Kasumi-1 (cell line): Measurements from ENCODE around the gene DCST1.

Experiments
- DNase-seq, 2 experiments: peaks; one replicate each; lab custom pipeline; 2025; lab: John Stamatoyannopoulos, UW

Gene DCST1

GRCh38 chr1:155001675-155002463, 31.8 kb upstream of the DCST1 start:
- DNase-seq, result peak; percentile 98 to 99

- DNase-seq, result peak; percentile 85 to 88
Measured at GRCh38 chr1:155002464-155003226, 31.0 kb upstream of the DCST1 start, which contains the start of gene ZBTB7B. Gene ZBTB7B, plus strand, starts transcription at chr1:155002802. Its CDS starts 11,859 bp downstream, at chr1:155014661.

- peak in 1 of 2 experiments; percentile 32 for DNase-seq
Measured at GRCh38 chr1:155003227-155003765, 30.3 kb upstream of the DCST1 start.

GRCh38 chr1:155003766-155004351, 29.8 kb upstream of the DCST1 start:
- DNase-seq, result no peak

GRCh38 chr1:155004352-155005075, 29.1 kb upstream of the DCST1 start:
- no peak for DNase-seq

- no peak for DNase-seq
Measured at GRCh38 chr1:155005076-155006011, 28.3 kb upstream of the DCST1 start.

GRCh38 chr1:155006601-155007101, 27.0 kb upstream of the DCST1 start:
- DNase-seq, result peak; percentile 79 to 85

GRCh38 chr1:155007251-155007828, 26.3 kb upstream of the DCST1 start:
- DNase-seq, result no peak

- no peak for DNase-seq
Measured at GRCh38 chr1:155008015-155008941, 25.3 kb upstream of the DCST1 start.

GRCh38 chr1:155009221-155009711, 24.4 kb upstream of the DCST1 start:
- DNase-seq, result no peak

GRCh38 chr1:155009742-155010141, 23.9 kb upstream of the DCST1 start:
- no peak for DNase-seq

- DNase-seq, result peak; percentile 42 to 47
Measured at GRCh38 chr1:155010211-155010918, 23.3 kb upstream of the DCST1 start.

GRCh38 chr1:155011004-155011416, 22.6 kb upstream of the DCST1 start:
- DNase-seq, result no peak

- DNase-seq, result no peak
Measured at GRCh38 chr1:155011437-155012025, 22.1 kb upstream of the DCST1 start.

GRCh38 chr1:155012026-155012546, 21.5 kb upstream of the DCST1 start:
- no peak for DNase-seq

GRCh38 chr1:155012776-155013602, 20.6 kb upstream of the DCST1 start:
- DNase-seq, result no peak
